Measurements from ENCODE around the gene PFDN5.
A peak's percentile ranks its signal among the peaks of the same experiment; 100 is the strongest.

Gene PFDN5

GRCh38 chr12:53268630-53269562 lies 26.4 kb upstream of the PFDN5 start:
- TF ChIP-seq CTCF (IDR thresholded peaks at IDR 0.05; ENCODE audit: control insufficient read depth, insufficient read depth, low read depth, low read length, missing control alignments) = no peak
- H3K4me3 ChIP-seq (ENCODE audit: control insufficient read depth, low read depth, low read length) = peak overlapping the region; percentile 82
- no peak for DNase-seq (ENCODE audit: low read depth)

GRCh38 chr12:53274445-53274844 lies 20.9 kb upstream of the PFDN5 start:
- no peak for TF ChIP-seq CTCF (IDR thresholded peaks at IDR 0.05; ENCODE audit: control insufficient read depth, insufficient read depth, low read depth, low read length, missing control alignments)
- no peak overlapping the region for H3K4me3 ChIP-seq (ENCODE audit: control insufficient read depth, low read depth, low read length)

GRCh38 chr12:53276511-53276910 lies 18.8 kb upstream of the PFDN5 start:
- no peak for TF ChIP-seq CTCF (IDR thresholded peaks at IDR 0.05; ENCODE audit: control insufficient read depth, insufficient read depth, low read depth, low read length, missing control alignments)
- DNase-seq (ENCODE audit: low read depth) = no peak
- no peak overlapping the region for H3K4me3 ChIP-seq (ENCODE audit: control insufficient read depth, low read depth, low read length)

More at GRCh38 chr12:53274445-53274844, 20.9 kb upstream of the PFDN5 start:
- no peak for DNase-seq (ENCODE audit: low read depth)

GRCh38 chr12:53277981-53278380 lies 17.4 kb upstream of the PFDN5 start:
- DNase-seq (ENCODE audit: low read depth) = no peak
- H3K4me3 ChIP-seq (ENCODE audit: control insufficient read depth, low read depth, low read length) = no peak overlapping the region
- no peak for TF ChIP-seq CTCF (IDR thresholded peaks at IDR 0.05; ENCODE audit: control insufficient read depth, insufficient read depth, low read depth, low read length, missing control alignments)

- TF ChIP-seq CTCF (IDR thresholded peaks at IDR 0.05; ENCODE audit: control insufficient read depth, insufficient read depth, low read depth, low read length, missing control alignments) = no peak
- no peak overlapping the region for H3K4me3 ChIP-seq (ENCODE audit: control insufficient read depth, low read depth, low read length)
- no peak for DNase-seq (ENCODE audit: low read depth)
Observed at GRCh38 chr12:53279283-53279869, 16.0 kb upstream of the PFDN5 start.

- no peak overlapping the region for H3K4me3 ChIP-seq (ENCODE audit: control insufficient read depth, low read depth, low read length)
- no peak for DNase-seq (ENCODE audit: low read depth)
- TF ChIP-seq CTCF (IDR thresholded peaks at IDR 0.05; ENCODE audit: control insufficient read depth, insufficient read depth, low read depth, low read length, missing control alignments) = no peak
Observed at GRCh38 chr12:53279888-53280498, 15.3 kb upstream of the PFDN5 start.
